Right atrium auricular region (tissue), 2 donors: ENCODE results near the gene PIM2. TPM values are rescaled to one million over a fixed set of nuclear protein-coding genes. Genes with fewer than 3 reads are reported as not detected.

Experiments
- DNase-seq: peaks from one replicate; pipeline ENCODE4 v3.0.0-alpha.2; 2019; ENCODE audit warnings: low spot score
- H3K27ac ChIP-seq, 2 donors: fragments of 200-600 bp; sonication (generic); 1 replicate in 1 of 2; 2 replicates in 1 of 2; pipeline ENCODE4 v1.5.1; 2016 to 2019
- H3K27me3 ChIP-seq, 2 donors: fragments of 200-600 bp; sonication (generic); one replicate each; pipeline versions ENCODE4 v1.5.1 to v1.6.0; 2017 to 2019
- H3K36me3 ChIP-seq: fragments of 200-600 bp; sonication (generic); one replicate; pipeline ENCODE4 v1.5.1; 2016
- H3K4me1 ChIP-seq, 2 donors: fragments of 200-600 bp; sonication (generic); one replicate each; pipeline versions ENCODE4 v1.5.1 to v1.6.0; 2017 to 2019
- H3K4me3 ChIP-seq, 2 donors: fragments of 200-600 bp; sonication (generic); 1 replicate in 1 of 2; 2 replicates in 1 of 2; pipeline ENCODE4 v1.5.1; 2017 to 2019; ENCODE audit warnings: mild to moderate bottlenecking in 1 of 2, moderate library complexity in 1 of 2
- H3K9me3 ChIP-seq, 2 donors: fragments of 200-600 bp; sonication (generic); one replicate each; pipeline ENCODE4 v1.5.1; 2019
- total RNA-seq, 2 donors: library from RNA; depleted of rRNA; stranded (reverse); fragments of >200 nt; gene quantifications; one replicate each; pipeline ENCODE4 v1.1.0, GENCODE V29; 2016
- TF ChIP-seq, protein P1 (sequence below), 2 donors: fragments of 200-600 bp; sonication (generic); IDR thresholded peaks; one replicate each; pipeline ENCODE4 v1.5.1; 2019; ENCODE audit warnings: antibody characterized with exemption in 2 of 2

The PIM2 gene
- total RNA-seq, 2 donors from 2014 or later, result 5.4 to 9.1 TPM

DNA sequence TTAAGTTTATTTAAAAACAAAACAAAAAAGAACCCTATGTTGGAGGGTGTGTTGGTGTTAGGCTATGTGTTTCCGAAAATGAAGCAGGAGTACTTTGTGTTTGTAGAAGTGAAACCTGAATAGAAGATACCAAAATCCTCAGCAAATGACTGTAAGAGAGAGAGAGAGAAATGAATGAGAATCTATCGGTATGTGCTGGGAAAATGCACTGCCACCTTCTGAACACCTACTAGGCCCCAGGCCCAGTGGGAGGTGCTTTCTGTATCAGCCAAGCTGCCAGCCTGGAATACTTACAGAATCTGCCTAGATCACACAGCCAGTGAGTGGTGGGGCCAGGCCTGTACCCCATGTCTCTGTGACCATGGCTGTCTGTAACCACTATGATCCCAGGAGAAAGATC, 14.9 kb upstream of the PIM2 start:
- Histone ChIP-seq H3K9me3 (peaks cover 0 to 6% of the 10 kb centered on the region in 2 donors), H3K36me3 (peaks cover 27% of the 10 kb centered on the region), H3K4me1 (peaks cover 0 to 6% of the 10 kb centered on the region in 2 donors), H3K27ac (no peak overlapping the region), H3K27me3 (no peaks in the 10 kb centered on the region), H3K4me3 (no peak overlapping the region)
- no peak for DNase-seq
- TF ChIP-seq, protein P1, sequence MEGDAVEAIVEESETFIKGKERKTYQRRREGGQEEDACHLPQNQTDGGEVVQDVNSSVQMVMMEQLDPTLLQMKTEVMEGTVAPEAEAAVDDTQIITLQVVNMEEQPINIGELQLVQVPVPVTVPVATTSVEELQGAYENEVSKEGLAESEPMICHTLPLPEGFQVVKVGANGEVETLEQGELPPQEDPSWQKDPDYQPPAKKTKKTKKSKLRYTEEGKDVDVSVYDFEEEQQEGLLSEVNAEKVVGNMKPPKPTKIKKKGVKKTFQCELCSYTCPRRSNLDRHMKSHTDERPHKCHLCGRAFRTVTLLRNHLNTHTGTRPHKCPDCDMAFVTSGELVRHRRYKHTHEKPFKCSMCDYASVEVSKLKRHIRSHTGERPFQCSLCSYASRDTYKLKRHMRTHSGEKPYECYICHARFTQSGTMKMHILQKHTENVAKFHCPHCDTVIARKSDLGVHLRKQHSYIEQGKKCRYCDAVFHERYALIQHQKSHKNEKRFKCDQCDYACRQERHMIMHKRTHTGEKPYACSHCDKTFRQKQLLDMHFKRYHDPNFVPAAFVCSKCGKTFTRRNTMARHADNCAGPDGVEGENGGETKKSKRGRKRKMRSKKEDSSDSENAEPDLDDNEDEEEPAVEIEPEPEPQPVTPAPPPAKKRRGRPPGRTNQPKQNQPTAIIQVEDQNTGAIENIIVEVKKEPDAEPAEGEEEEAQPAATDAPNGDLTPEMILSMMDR (IDR thresholded peaks at IDR 0.05), result no peak

DNA sequence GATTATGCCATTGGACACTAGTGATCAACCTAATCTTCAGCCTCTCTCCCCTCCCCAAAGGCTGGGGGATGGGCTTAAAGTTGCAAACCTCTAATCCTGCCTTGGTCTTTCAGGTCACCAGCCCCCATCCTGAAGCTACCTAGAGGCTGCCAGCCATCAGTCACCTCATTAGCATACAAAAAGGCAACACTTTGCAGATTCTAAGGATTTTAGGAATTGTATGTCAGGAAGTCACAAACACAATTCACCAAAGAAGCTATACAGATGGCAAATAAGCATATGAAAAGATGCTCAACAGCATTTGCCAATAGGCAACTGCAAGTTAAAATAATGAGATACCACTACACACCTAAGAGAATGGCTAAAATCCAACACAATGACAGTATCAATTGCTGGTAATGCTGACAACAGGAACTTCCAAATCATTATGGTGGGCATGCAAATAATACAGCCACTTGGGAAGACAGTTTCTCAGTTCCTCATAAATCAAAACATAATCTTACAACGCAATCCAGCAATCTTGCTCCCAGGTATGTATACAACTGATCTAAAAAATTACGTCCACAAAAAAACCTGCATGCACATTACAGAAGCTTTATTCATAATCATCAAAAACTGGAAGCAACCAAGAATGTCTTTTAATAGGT, 9.0 kb upstream of the PIM2 start:
- TF ChIP-seq, protein P1 (IDR thresholded peaks at IDR 0.05), result no peak
- no peak for DNase-seq
- Histone ChIP-seq H3K4me3 (no peak overlapping the region), H3K27me3 (no peaks in the 10 kb centered on the region), H3K27ac (no peak overlapping the region), H3K4me1 (no peaks in the 10 kb centered on the region), H3K36me3 (peaks cover 23% of the 10 kb centered on the region), H3K9me3 (peaks cover 0 to 3% of the 10 kb centered on the region in 2 donors)

DNA sequence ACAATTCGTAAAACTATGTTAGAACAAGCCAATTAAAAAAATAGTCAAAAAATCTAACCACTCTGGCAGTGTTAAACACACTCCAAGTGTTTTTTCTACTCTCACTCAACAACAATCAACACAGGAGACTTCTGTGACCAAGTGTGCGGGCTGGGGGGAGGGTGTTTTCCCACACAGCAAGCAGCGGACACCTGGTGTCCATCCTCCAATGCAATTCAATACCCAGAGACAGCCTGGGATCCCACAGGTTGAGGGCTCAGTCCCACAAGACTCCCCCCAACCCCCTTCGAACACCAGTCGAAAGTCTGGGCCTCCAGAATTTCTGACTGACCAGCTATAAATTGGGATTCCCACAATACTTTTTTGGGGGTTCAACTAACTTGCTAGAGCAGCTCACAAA, 8.3 kb upstream of the PIM2 start:
- no peak overlapping the region for H3K4me3 ChIP-seq
- no peaks in the 10 kb centered on the region for H3K4me1 ChIP-seq
- no peaks in the 10 kb centered on the region for H3K9me3 ChIP-seq
- TF ChIP-seq, protein P1 (IDR thresholded peaks at IDR 0.05), result no peak
- no peaks in the 10 kb centered on the region for H3K27me3 ChIP-seq
- no peak overlapping the region for H3K27ac ChIP-seq
- peaks cover 27% of the 10 kb centered on the region for H3K36me3 ChIP-seq
- no peak for DNase-seq

DNA sequence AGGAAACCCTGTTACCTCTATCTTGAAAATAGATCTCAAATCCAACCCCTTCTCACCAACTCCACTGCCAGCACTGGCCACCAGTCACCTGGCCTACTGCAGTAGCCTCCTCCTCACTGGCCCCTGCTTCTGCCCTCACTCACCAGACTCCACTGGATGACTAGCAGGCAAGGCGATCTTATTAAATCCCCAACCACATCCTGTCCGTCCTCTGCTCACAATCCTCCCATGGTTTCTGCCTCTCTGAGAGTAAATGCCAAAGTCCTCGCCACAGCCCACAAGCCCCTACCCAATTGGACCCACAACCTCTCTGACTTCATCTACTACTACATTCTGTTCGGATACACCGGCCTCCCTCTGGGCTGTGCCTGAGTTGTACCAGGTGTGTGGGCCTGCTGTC, 5.4 kb upstream of the PIM2 start:
- Histone ChIP-seq H3K9me3 (no peaks in the 10 kb centered on the region), H3K27me3 (no peaks in the 10 kb centered on the region), H3K27ac (no peak overlapping the region), H3K4me1 (peaks cover 0 to 9% of the 10 kb centered on the region in 2 donors), H3K4me3 (no peak overlapping the region), H3K36me3 (peaks cover 28% of the 10 kb centered on the region)
- DNase-seq, result no peak
- TF ChIP-seq, protein P1 (IDR thresholded peaks at IDR 0.05), result no peak

DNA sequence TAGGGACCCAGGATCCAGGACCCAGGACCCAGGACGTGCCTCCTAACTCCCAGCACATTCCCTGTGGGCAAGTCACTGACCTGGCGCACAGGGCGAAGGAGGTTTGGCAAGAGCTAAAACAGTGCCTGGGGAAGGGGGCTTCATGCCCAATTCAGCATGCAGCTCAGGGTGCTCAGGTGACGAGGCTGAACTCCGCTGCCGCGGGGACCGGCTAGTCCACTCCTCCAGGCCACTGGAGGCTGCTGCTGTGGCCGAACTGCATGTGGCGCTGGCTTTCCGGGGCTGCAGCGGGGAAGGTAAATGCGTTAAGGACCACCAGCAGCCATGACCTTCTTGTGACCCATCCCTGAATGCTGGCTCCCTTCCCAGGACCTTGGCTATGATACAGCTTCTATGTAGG, 4.9 kb upstream of the PIM2 start:
- peaks cover 28% of the 10 kb centered on the region for H3K36me3 ChIP-seq
- H3K4me1 ChIP-seq, result peaks cover 0 to 9% of the 10 kb centered on the region in 2 donors
- TF ChIP-seq, protein P1 (IDR thresholded peaks at IDR 0.05), result no peak
- no peak for DNase-seq
- H3K9me3 ChIP-seq, result no peaks in the 10 kb centered on the region
- H3K27ac ChIP-seq, result no peak overlapping the region
- H3K4me3 ChIP-seq, result no peak overlapping the region
- no peaks in the 10 kb centered on the region for H3K27me3 ChIP-seq

DNA sequence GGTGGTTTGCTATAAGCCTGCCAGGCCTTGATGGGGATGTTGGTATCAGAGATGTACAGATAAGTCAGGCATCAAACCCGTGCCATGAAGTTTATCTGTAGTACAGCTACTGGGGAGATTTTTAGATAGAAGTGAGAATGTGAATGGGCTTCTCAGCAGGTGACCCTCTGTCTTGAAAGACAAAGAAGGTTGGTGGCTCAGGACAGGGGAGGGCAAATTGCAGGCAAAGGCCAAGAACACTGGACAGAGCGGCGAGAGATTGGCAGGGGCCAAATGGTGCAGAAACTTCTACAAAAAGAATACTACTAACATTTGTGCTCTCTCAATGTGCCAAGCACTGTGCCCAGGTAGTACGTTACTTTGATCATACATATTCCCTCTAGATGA, 1.9 kb upstream of the PIM2 start:
- Histone ChIP-seq H3K4me1 (peaks cover 0 to 24% of the 10 kb centered on the region in 2 donors), H3K36me3 (peaks cover 28% of the 10 kb centered on the region), H3K4me3 (no peak overlapping the region), H3K27me3 (no peaks in the 10 kb centered on the region), H3K9me3 (no peaks in the 10 kb centered on the region), H3K27ac (no peak overlapping the region)
- TF ChIP-seq, protein P1 (IDR thresholded peaks at IDR 0.05), result no peak
- DNase-seq, result no peak
